Gastrocnemius medialis (tissue), 4 donors: ENCODE results near the gene NAB2.

Experiments
- CTCF ChIP-seq, 5 experiments: fragments of 450-650 bp in 3 of 5; fragments of 200-600 bp in 2 of 5; sonication (generic) in 2 of 5; IDR thresholded peaks in 4 of 5; conservative IDR thresholded peaks in 1 of 5; 1 replicate in 4 of 5; 2 replicates in 1 of 5; pipeline ENCODE4 v1.5.1; 2016 to 2019; ENCODE audit warnings: antibody characterized with exemption in 5 of 5, mild to moderate bottlenecking in 3 of 5, moderate library complexity in 3 of 5
- POLR2A ChIP-seq, 2 donors: fragments of 450-650 bp; IDR thresholded peaks; one replicate each; pipeline ENCODE4 v1.6.1; 2017; ENCODE audit warnings: antibody characterized with exemption in 2 of 2, mild to moderate bottlenecking in 2 of 2, moderate library complexity in 2 of 2

GRCh38 chr12:57096748-57097553, 8.0 kb downstream of the NAB2 start:
- TF ChIP-seq CTCF (IDR thresholded peaks at IDR 0.05 in 4 of 5, conservative IDR thresholded peaks at IDR 0.05 in 1 of 5) (no peak), POLR2A (IDR thresholded peaks at IDR 0.05) (no peak)
